Activated T-cell treated with anti-CD3 and anti-CD28 coated beads for 48 hours (primary cell): Measurements from ENCODE around the gene DNAAF9.
"Not testable (repeated sequence)": the region's sequence is repeated elsewhere in the genome, so short reads cannot be mapped to it uniquely, and the experiment has no call there.

ENCODE experiments used
- DNase-seq: peaks from one replicate; pipeline ENCODE4 v3.0.0-alpha.2; 2020; ENCODE audit warnings: low read depth

DNAAF9 gene

GRCh38 chr20:3407040-3407770 lies at the start of gene DNAAF9:
Gene DNAAF9, minus strand, starts transcription at chr20:3407669. Its CDS starts 112 bp downstream, at chr20:3407557.
- peak; percentile 46 for DNase-seq

- no peak for DNase-seq
Measured at GRCh38 chr20:3456648-3457047, 49.2 kb upstream of the DNAAF9 start.

GRCh38 chr20:3454831-3455230 lies 47.4 kb upstream of the DNAAF9 start:
- DNase-seq: no peak

- DNase-seq: no peak
Measured at GRCh38 chr20:3452690-3453089, 45.2 kb upstream of the DNAAF9 start.

- no peak for DNase-seq
Measured at GRCh38 chr20:3452136-3452535, 44.7 kb upstream of the DNAAF9 start.

- no peak for DNase-seq
Measured at GRCh38 chr20:3449319-3449718, 41.9 kb upstream of the DNAAF9 start.

- DNase-seq: no peak
Measured at GRCh38 chr20:3447321-3447720, 39.9 kb upstream of the DNAAF9 start.

GRCh38 chr20:3446779-3447178 lies 39.3 kb upstream of the DNAAF9 start:
- no peak for DNase-seq

GRCh38 chr20:3436864-3437574 lies 29.6 kb upstream of the DNAAF9 start:
- DNase-seq: no peak

GRCh38 chr20:3434232-3434631 lies 26.8 kb upstream of the DNAAF9 start:
- DNase-seq: no peak

GRCh38 chr20:3433744-3434143 lies 26.3 kb upstream of the DNAAF9 start:
- no peak for DNase-seq

- no peak for DNase-seq
Measured at GRCh38 chr20:3432844-3433243, 25.4 kb upstream of the DNAAF9 start.

GRCh38 chr20:3431109-3431508 lies 23.6 kb upstream of the DNAAF9 start:
- no peak for DNase-seq

- DNase-seq: no peak
Measured at GRCh38 chr20:3430376-3431069, 23.1 kb upstream of the DNAAF9 start.

- not testable (repeated sequence) for DNase-seq
Measured at GRCh38 chr20:3426766-3427165, 19.3 kb upstream of the DNAAF9 start.

GRCh38 chr20:3423126-3423525 lies 15.7 kb upstream of the DNAAF9 start:
- DNase-seq: no peak

- DNase-seq: no peak
Measured at GRCh38 chr20:3421985-3422384, 14.5 kb upstream of the DNAAF9 start.

GRCh38 chr20:3420211-3420707 lies 12.8 kb upstream of the DNAAF9 start:
- DNase-seq: peak; percentile 43

- not testable (repeated sequence) for DNase-seq
Measured at GRCh38 chr20:3418161-3418560, 10.7 kb upstream of the DNAAF9 start.

- no peak for DNase-seq
Measured at GRCh38 chr20:3414122-3414521, 6.7 kb upstream of the DNAAF9 start.

GRCh38 chr20:3413393-3413889 lies 6.0 kb upstream of the DNAAF9 start:
- no peak for DNase-seq

GRCh38 chr20:3412600-3413392 lies 5.3 kb upstream of the DNAAF9 start:
- no peak for DNase-seq
